Astrocyte (in vitro differentiated cells and primary cell): Measurements from ENCODE around the gene HMGN2. TPM values are rescaled to one million over a fixed set of nuclear protein-coding genes. Genes with fewer than 3 reads are reported as not detected.

Source experiments
- DNase-seq: peaks from one replicate; pipeline ENCODE4 v3.0.0-alpha.2; 2010; ENCODE audit warnings: low read depth
- FAIRE-seq: peaks from 2 replicates; lab custom pipeline; 2011; peaks lifted over from hg19 to GRCh38; lab: Jason Lieb, UNC
- H2AFZ ChIP-seq: 2 replicates; pipeline ENCODE4 v1.6.0; 2012; ENCODE audit warnings: low read depth, low read length, inconsistent platforms
- H3K27ac ChIP-seq: 2 replicates; pipeline ENCODE4 v1.5.1; 2011; ENCODE audit warnings: low read depth, low read length, inconsistent platforms
- H3K27me3 ChIP-seq: 2 replicates; pipeline ENCODE4 v1.6.0; 2011; ENCODE audit warnings: low read length, inconsistent platforms; ENCODE audit not compliant: insufficient read depth
- H3K36me3 ChIP-seq: 2 replicates; pipeline ENCODE4 v1.5.1; 2011; ENCODE audit warnings: low read length, inconsistent platforms; ENCODE audit not compliant: insufficient read depth
- H3K4me1 ChIP-seq: 2 replicates; pipeline ENCODE4 v1.5.1; 2011; ENCODE audit warnings: low read length, inconsistent platforms; ENCODE audit not compliant: insufficient read depth
- H3K4me2 ChIP-seq: 2 replicates; pipeline ENCODE4 v1.6.0; 2012; ENCODE audit warnings: low read length, inconsistent platforms
- H3K4me3 ChIP-seq: 2 replicates; pipeline ENCODE4 v1.5.1; 2011; ENCODE audit warnings: low read depth, mild to moderate bottlenecking, low read length, inconsistent platforms; ENCODE audit not compliant: insufficient read depth
- H3K79me2 ChIP-seq: 2 replicates; pipeline ENCODE4 v1.6.0; 2012; ENCODE audit warnings: mild to moderate bottlenecking, low read length, inconsistent platforms; ENCODE audit not compliant: insufficient read depth
- H3K9ac ChIP-seq: 2 replicates; pipeline ENCODE4 v1.6.0; 2012; ENCODE audit warnings: mild to moderate bottlenecking, low read length, inconsistent platforms
- H3K9me3 ChIP-seq: 2 replicates; pipeline ENCODE4 v1.5.1; 2012; ENCODE audit warnings: low read depth, mild to moderate bottlenecking, low read length, inconsistent platforms; ENCODE audit not compliant: insufficient read depth
- H4K20me1 ChIP-seq: 2 replicates; pipeline ENCODE4 v1.6.0; 2012; ENCODE audit warnings: low read length, inconsistent platforms; ENCODE audit not compliant: insufficient read depth
- H3K27ac Mint-ChIP-seq: one replicate; pipeline ENCODE4 v1.8.0; 2021; ENCODE audit warnings: mild to moderate bottlenecking, mixed read lengths; ENCODE audit not compliant: unreplicated experiment
- H3K27me3 Mint-ChIP-seq: one replicate; pipeline ENCODE4 v1.8.0; 2021; ENCODE audit warnings: low read depth, mixed read lengths; ENCODE audit not compliant: unreplicated experiment
- H3K36me3 Mint-ChIP-seq: one replicate; pipeline ENCODE4 v1.8.0; 2021; ENCODE audit warnings: low read depth, mixed read lengths; ENCODE audit not compliant: unreplicated experiment
- H3K4me1 Mint-ChIP-seq: one replicate; pipeline ENCODE4 v1.8.0; 2021; ENCODE audit warnings: low read depth, mixed read lengths; ENCODE audit not compliant: unreplicated experiment
- H3K4me3 Mint-ChIP-seq: one replicate; pipeline ENCODE4 v1.8.0; 2021; ENCODE audit warnings: mild to moderate bottlenecking, moderate library complexity, mixed read lengths; ENCODE audit not compliant: unreplicated experiment
- H3K9me3 Mint-ChIP-seq: one replicate; pipeline ENCODE4 v1.8.0; 2021; ENCODE audit warnings: mild to moderate bottlenecking, mixed read lengths; ENCODE audit not compliant: unreplicated experiment
- CTCF ChIP-seq: IDR thresholded peaks from 2 replicates; pipeline ENCODE4 v1.5.1; 2011; ENCODE audit warnings: low read depth, mild to moderate bottlenecking, inconsistent platforms, low read length, moderate library complexity; ENCODE audit not compliant: insufficient read depth
- EZH2 ChIP-seq: IDR thresholded peaks from 2 replicates; pipeline ENCODE4 v1.6.1; 2012; ENCODE audit warnings: mild to moderate bottlenecking, low read length, inconsistent platforms; ENCODE audit not compliant: insufficient read depth
- total RNA-seq: library from RNA; stranded (reverse); gene quantifications from 2 replicates; pipeline ENCODE4 v1.2.1, GENCODE V29; 2021

The HMGN2 gene
- total RNA-seq, 1 donor from 2014 or later = 124 TPM

- H3K36me3 Mint-ChIP-seq = peaks cover 2% of the 10 kb centered on the region
- H3K27ac ChIP-seq = no peak overlapping the region
- peaks cover 14% of the 10 kb centered on the region for H3K27me3 ChIP-seq
- DNase-seq = no peak
- no peak for FAIRE-seq
- peaks cover 16% of the 10 kb centered on the region for H3K27me3 Mint-ChIP-seq
- no peaks in the 10 kb centered on the region for H3K4me1 Mint-ChIP-seq
- no peaks in the 10 kb centered on the region for H3K36me3 ChIP-seq
- no peak overlapping the region for H3K4me2 ChIP-seq
- no peaks in the 10 kb centered on the region for H3K4me1 ChIP-seq
- no peak overlapping the region for H2AFZ ChIP-seq
- H3K79me2 ChIP-seq = no peaks in the 10 kb centered on the region
- H3K9me3 ChIP-seq = no peaks in the 10 kb centered on the region
- H3K9me3 Mint-ChIP-seq = peaks cover 4% of the 10 kb centered on the region
- no peak overlapping the region for H3K4me3 Mint-ChIP-seq
- H3K27ac Mint-ChIP-seq = no peak overlapping the region
- TF ChIP-seq EZH2 (no peak), CTCF (no peak)
- no peak overlapping the region for H3K9ac ChIP-seq
- no peaks in the 10 kb centered on the region for H4K20me1 ChIP-seq
- H3K4me3 ChIP-seq = no peak overlapping the region
Measured at GRCh38 chr1:26516987-26517765, 44.9 kb downstream of the HMGN2 start.

- no peak for FAIRE-seq
- Histone ChIP-seq H3K9ac (no peak overlapping the region), H3K27ac (no peak overlapping the region), H2AFZ (no peak overlapping the region), H3K9me3 (no peaks in the 10 kb centered on the region), H4K20me1 (no peaks in the 10 kb centered on the region), H3K79me2 (no peaks in the 10 kb centered on the region), H3K4me2 (no peak overlapping the region), H3K4me3 (no peak overlapping the region), H3K4me1 (no peaks in the 10 kb centered on the region), H3K27me3 (peaks cover 14% of the 10 kb centered on the region), H3K36me3 (no peaks in the 10 kb centered on the region)
- no peak overlapping the region for H3K27ac Mint-ChIP-seq
- H3K4me1 Mint-ChIP-seq = no peaks in the 10 kb centered on the region
- no peak for TF ChIP-seq CTCF
- no peak for TF ChIP-seq EZH2
- DNase-seq = no peak
- H3K4me3 Mint-ChIP-seq = no peak overlapping the region
- no peaks in the 10 kb centered on the region for H3K36me3 Mint-ChIP-seq
- peaks cover 16% of the 10 kb centered on the region for H3K27me3 Mint-ChIP-seq
- H3K9me3 Mint-ChIP-seq = peaks cover 2% of the 10 kb centered on the region
Measured at GRCh38 chr1:26517766-26518049, 45.5 kb downstream of the HMGN2 start.

- FAIRE-seq (no peak), DNase-seq (no peak)
- no peak for TF ChIP-seq CTCF
- TF ChIP-seq EZH2 = no peak
- no peaks in the 10 kb centered on the region for H3K4me1 ChIP-seq
- H3K36me3 ChIP-seq = no peaks in the 10 kb centered on the region
- H4K20me1 ChIP-seq = no peaks in the 10 kb centered on the region
- no peak overlapping the region for H3K4me3 Mint-ChIP-seq
- H2AFZ ChIP-seq = no peak overlapping the region
- H3K36me3 Mint-ChIP-seq = no peaks in the 10 kb centered on the region
- no peaks in the 10 kb centered on the region for H3K9me3 ChIP-seq
- no peak overlapping the region for H3K4me2 ChIP-seq
- H3K9ac ChIP-seq = no peak overlapping the region
- H3K79me2 ChIP-seq = no peaks in the 10 kb centered on the region
- no peaks in the 10 kb centered on the region for H3K4me1 Mint-ChIP-seq
- no peak overlapping the region for H3K4me3 ChIP-seq
- H3K27me3 ChIP-seq = peaks cover 14% of the 10 kb centered on the region
- peaks cover 2% of the 10 kb centered on the region for H3K9me3 Mint-ChIP-seq
- no peak overlapping the region for H3K27ac Mint-ChIP-seq
- H3K27ac ChIP-seq = no peak overlapping the region
- peaks cover 16% of the 10 kb centered on the region for H3K27me3 Mint-ChIP-seq
Measured at GRCh38 chr1:26518355-26518754, 46.1 kb downstream of the HMGN2 start.
